HepG2 (cell line): ENCODE data around the gene PPP1R27. TPM values are rescaled to one million over a fixed set of nuclear protein-coding genes. Genes with fewer than 3 reads are reported as not detected.
A peak's percentile ranks its signal among the peaks of the same experiment; 100 is the strongest.

Source experiments
- CREB3 ChIP-seq: sonication (generic); formaldehyde crosslinking; IDR thresholded peaks from 2 replicates; pipeline ENCODE4 v1.5.0; 2020; ENCODE audit warnings: missing genetic modification reagents
- FOXA3 ChIP-seq: IDR thresholded peaks from 2 replicates; pipeline ENCODE4 v1.6.1; 2016; ENCODE audit warnings: missing genetic modification reagents, missing compliant biosample characterization
- NFAT5 ChIP-seq: sonication (generic); formaldehyde crosslinking; IDR thresholded peaks from 2 replicates; pipeline ENCODE4 v1.4.0; 2020; ENCODE audit warnings: missing genetic modification reagents
- POLR2AphosphoS5 ChIP-seq: IDR thresholded peaks from 2 replicates; pipeline ENCODE4 v1.6.1; 2012; ENCODE audit warnings: low read depth, low read length
- ZFYVE20 ChIP-seq: sonication (generic); formaldehyde crosslinking; IDR thresholded peaks from 2 replicates; pipeline ENCODE4 v1.8.0; 2023; ENCODE audit warnings: low read depth, mild to moderate bottlenecking, moderate library complexity, missing genetic modification reagents, borderline replicate concordance
- ZKSCAN5 ChIP-seq: sonication (generic); formaldehyde crosslinking; IDR thresholded peaks from 2 replicates; pipeline ENCODE4 v1.5.1; 2020; ENCODE audit warnings: mild to moderate bottlenecking, missing genetic modification reagents
- ZNF234 ChIP-seq: sonication (generic); formaldehyde crosslinking; conservative IDR thresholded peaks from 2 replicates; pipeline ENCODE4 v1.5.1; 2020; ENCODE audit warnings: mild to moderate bottlenecking, missing genetic modification reagents
- ZNF432 ChIP-seq: sonication (generic); formaldehyde crosslinking; IDR thresholded peaks from 2 replicates; pipeline ENCODE4 v1.5.0; 2020; ENCODE audit warnings: missing genetic modification reagents, mild to moderate bottlenecking, borderline replicate concordance
- ZNF558 ChIP-seq: sonication (generic); formaldehyde crosslinking; IDR thresholded peaks from 2 replicates; pipeline ENCODE4 v1.9.0; 2022; ENCODE audit warnings: mild to moderate bottlenecking, missing genetic modification reagents, borderline replicate concordance
- ZNF746 ChIP-seq: sonication (generic); formaldehyde crosslinking; IDR thresholded peaks from 2 replicates; pipeline ENCODE4 v1.8.0; 2022; ENCODE audit warnings: mild to moderate bottlenecking, missing genetic modification reagents
- ZNF782 ChIP-seq: sonication (generic); formaldehyde crosslinking; IDR thresholded peaks from 2 replicates; pipeline ENCODE4 v1.4.0; 2020; ENCODE audit warnings: missing genetic modification reagents, mild to moderate bottlenecking, borderline replicate concordance
- polyA plus RNA-seq, 8 experiments: library from polyadenylated mRNA; depleted of rRNA in 3 of 8; stranded (reverse) in 7 of 8; unstranded in 1 of 8; fragments of >200 nt; fragmentation: Illumina TruSeq in 4 of 8; extraction: Trizol in 4 of 8; gene quantifications; 2 replicates each; pipeline versions ENCODE4 v1.2.1 to v1.2.3, GENCODE V29; 2011 to 2016; ENCODE audit warnings: low read depth in 4 of 8, missing spikeins in 1 of 8, mixed read lengths in 1 of 8; ENCODE audit not compliant: insufficient read depth in 1 of 8
- total RNA-seq, 5 experiments: library from RNA; depleted of rRNA; stranded (reverse); fragments of >200 nt; fragmentation: Illumina TruSeq; extraction: Trizol; gene quantifications; 2 replicates each; pipeline ENCODE4 v1.2.3, GENCODE V29; 2016; ENCODE audit warnings: low read depth in 1 of 5
- TF ChIP-seq, protein P1 (sequence below): sonication (generic); formaldehyde crosslinking; IDR thresholded peaks from 2 replicates; pipeline ENCODE4 v1.4.0; 2020; ENCODE audit warnings: mild to moderate bottlenecking, missing genetic modification reagents

Gene PPP1R27
- total and polyA plus RNA-seq, 2 of the 13 experiments (the other 11 are each of a cell fraction or from before 2014, with no cell fraction given), result 0.17 to 1.00 TPM

DNA sequence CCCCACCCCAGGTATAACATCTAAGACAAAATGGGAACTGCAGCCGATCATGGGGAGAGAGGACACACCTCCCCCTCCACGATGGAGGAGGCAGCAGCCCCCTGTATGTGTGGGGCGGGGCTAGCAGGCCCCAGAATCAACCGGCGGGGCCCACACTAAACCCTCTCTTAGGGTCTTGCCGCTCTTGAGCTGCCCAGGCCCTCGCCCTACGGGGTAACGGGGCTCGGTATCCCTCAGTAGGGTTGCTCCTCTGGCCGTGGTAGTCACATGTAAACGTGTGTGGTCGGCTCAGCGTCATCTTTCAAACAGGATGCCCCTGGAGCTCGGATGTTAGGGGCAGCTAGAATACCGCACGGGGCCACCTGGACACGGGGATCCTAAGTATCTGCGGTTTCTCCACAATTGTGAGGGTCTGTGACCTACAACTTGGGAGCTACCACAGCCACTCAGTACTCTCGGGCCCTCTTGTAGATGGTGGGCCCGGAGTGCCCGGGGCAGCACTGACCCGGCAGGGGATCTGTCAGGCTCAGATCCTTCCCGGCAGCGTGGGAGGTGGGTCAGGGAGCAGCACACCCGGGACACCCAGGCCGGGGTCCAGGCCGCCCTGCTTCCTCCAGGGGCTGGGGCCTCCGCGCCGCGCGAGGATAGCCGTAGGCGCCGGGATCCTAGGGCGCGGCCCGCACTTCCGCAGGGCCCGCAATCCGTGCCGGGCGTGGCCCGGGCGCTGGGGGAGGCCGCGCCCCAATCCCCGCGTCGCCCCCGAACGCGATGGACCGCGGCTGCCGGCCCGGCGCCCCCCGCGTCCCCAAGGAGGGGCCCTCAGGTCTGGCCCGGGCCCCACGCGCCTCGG is 35.5 kb upstream of the PPP1R27 start (continued):
- TF ChIP-seq, protein P1, sequence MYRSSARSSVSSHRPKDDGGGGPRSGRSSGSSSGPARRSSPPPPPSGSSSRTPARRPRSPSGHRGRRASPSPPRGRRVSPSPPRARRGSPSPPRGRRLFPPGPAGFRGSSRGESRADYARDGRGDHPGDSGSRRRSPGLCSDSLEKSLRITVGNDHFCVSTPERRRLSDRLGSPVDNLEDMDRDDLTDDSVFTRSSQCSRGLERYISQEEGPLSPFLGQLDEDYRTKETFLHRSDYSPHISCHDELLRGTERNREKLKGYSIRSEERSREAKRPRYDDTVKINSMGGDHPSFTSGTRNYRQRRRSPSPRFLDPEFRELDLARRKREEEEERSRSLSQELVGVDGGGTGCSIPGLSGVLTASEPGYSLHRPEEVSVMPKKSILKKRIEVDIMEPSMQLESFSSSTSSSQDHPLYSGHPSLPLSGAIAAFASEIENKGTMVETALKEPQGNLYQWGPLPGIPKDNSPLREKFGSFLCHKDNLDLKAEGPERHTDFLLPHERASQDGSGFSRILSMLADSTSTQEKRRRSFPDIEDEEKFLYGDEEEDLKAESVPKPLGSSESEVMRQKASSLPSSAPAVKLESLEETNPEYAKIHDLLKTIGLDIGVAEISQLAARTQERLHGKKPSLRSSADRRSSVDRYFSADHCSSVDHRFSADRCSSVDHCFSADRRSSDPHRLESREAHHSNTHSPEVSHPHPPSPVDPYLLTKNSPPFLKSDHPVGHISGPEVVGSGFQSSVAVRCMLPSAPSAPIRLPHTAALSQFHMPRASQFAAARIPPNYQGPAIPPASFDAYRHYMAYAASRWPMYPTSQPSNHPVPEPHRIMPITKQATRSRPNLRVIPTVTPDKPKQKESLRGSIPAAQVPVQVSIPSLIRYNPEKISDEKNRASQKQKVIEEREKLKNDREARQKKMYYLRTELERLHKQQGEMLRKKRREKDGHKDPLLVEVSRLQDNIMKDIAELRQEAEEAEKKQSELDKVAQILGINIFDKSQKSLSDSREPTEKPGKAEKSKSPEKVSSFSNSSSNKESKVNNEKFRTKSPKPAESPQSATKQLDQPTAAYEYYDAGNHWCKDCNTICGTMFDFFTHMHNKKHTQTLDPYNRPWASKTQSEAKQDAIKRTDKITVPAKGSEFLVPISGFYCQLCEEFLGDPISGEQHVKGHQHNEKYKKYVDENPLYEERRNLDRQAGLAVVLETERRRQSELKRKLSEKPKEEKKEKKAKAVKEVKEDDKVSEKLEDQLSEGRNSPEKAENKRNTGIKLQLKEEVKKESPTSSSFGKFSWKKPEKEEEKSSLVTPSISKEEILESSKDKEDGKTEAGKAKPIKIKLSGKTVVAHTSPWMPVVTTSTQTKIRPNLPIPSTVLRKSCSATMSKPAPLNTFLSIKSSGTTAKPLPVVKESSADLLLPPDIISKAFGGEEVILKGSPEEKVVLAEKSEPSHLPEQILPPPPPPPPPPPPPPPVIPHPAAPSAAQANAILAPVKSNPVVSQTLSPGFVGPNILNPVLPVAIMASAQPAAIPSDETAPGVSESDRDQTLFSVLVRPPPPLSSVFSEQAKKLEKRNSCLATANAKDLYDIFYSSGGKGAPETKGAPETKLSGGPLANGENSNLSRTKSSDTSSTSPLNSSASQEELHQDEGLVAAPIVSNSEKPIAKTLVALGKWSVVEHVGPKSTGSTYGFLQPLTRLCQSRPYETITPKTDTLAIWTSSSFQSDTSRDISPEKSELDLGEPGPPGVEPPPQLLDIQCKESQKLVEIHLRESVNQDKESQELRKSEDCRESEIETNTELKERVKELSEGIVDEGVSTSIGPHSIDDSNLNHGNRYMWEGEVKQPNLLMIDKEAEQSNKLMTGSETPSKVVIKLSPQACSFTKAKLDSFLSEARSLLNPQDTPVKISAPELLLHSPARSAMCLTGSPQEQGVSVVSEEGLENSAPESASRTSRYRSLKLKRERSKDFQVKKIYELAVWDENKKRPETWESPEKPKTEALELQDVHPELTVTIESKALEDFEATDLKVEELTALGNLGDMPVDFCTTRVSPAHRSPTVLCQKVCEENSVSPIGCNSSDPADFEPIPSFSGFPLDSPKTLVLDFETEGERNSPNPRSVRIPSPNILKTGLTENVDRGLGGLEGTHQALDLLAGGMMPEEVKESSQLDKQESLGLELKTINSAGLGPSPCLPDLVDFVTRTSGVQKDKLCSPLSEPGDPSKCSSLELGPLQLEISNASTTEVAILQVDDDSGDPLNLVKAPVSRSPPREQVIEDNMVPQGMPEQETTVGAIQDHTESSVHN (CRISPR knock-in tag), result 0 out of 2 replicates have a peak, but pooled peaks have one; percentile 8
- TF ChIP-seq ZNF558 (CRISPR knock-in tag) (peak; percentile 66; the same call in 1 of the 2 replicates), ZNF432 (no peak), NFAT5 (CRISPR knock-in tag) (peak; percentile 67; the same call in 1 of the 2 replicates), ZKSCAN5 (CRISPR knock-in tag) (0 out of 2 replicates have a peak, but pooled peaks have one; percentile 54), POLR2AphosphoS5 (peak; percentile 26; the same call in 1 of the 2 replicates), FOXA3 (CRISPR knock-in tag) (no peak), ZFYVE20 (CRISPR knock-in tag) (peak; percentile 71; the same call in 1 of the 2 replicates), ZNF746 (0 out of 2 replicates have a peak, but pooled peaks have one; percentile 20), CREB3 (0 out of 2 replicates have a peak, but pooled peaks have one; percentile 29), ZNF234 (CRISPR knock-in tag) (0 out of 2 replicates have a peak, but pooled peaks have one; percentile 71), ZNF782 (CRISPR knock-in tag) (peak; percentile 78; the same call in 1 of the 2 replicates)
